Measurements from ENCODE around the gene IMPA2.

DNA sequence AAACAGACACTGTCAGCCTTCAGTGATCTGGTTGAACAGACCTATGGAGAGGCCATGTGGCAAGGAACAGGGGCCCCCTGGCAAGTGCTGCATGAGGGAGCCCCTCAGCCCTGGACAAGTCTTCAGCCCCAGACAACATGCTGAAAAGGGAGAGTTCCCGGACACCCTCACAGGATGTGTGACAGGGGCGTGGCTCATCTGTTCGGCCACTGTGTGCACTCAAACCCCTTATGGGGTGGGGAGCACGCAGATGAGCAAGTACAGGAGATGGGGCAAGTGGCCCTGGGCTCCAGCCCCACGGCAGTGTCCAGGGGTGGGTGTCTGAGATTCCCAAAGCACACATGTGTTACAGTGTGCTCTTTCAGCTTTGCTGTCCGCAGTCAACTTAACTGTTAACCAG, 37.8 kb upstream of the IMPA2 start:
- TF ChIP-seq, protein P1, sequence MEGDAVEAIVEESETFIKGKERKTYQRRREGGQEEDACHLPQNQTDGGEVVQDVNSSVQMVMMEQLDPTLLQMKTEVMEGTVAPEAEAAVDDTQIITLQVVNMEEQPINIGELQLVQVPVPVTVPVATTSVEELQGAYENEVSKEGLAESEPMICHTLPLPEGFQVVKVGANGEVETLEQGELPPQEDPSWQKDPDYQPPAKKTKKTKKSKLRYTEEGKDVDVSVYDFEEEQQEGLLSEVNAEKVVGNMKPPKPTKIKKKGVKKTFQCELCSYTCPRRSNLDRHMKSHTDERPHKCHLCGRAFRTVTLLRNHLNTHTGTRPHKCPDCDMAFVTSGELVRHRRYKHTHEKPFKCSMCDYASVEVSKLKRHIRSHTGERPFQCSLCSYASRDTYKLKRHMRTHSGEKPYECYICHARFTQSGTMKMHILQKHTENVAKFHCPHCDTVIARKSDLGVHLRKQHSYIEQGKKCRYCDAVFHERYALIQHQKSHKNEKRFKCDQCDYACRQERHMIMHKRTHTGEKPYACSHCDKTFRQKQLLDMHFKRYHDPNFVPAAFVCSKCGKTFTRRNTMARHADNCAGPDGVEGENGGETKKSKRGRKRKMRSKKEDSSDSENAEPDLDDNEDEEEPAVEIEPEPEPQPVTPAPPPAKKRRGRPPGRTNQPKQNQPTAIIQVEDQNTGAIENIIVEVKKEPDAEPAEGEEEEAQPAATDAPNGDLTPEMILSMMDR (IDR thresholded peaks at IDR 0.05): no peak
- no peak for TF ChIP-seq POLR2A (IDR thresholded peaks at IDR 0.05)

Data from uterus (tissue), 2 donors.